ENCODE results near the gene PROM1.

PROM1 gene

DNA sequence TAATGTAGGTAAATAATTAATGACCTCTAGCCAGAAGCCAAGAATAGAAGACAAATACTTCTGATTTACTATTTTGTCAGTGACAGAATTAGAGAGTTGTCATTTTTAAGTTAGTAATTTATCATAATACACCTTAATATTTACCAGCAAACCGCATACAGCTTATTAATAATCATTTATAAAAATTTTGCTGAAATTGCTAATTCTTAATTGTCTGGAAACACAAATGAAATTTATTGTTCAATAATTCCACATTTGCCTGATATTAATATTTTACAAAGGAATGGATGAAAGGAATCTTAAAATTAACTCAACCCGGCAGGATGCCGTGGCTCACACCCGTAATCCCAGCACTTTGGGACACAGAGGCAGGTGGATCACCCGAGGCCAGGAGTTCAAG lies 44.7 kb downstream of the PROM1 start:
- H3K4me3 ChIP-seq (ENCODE audit: low read depth, low read length), result no peak overlapping the region
- TF ChIP-seq, protein P1, sequence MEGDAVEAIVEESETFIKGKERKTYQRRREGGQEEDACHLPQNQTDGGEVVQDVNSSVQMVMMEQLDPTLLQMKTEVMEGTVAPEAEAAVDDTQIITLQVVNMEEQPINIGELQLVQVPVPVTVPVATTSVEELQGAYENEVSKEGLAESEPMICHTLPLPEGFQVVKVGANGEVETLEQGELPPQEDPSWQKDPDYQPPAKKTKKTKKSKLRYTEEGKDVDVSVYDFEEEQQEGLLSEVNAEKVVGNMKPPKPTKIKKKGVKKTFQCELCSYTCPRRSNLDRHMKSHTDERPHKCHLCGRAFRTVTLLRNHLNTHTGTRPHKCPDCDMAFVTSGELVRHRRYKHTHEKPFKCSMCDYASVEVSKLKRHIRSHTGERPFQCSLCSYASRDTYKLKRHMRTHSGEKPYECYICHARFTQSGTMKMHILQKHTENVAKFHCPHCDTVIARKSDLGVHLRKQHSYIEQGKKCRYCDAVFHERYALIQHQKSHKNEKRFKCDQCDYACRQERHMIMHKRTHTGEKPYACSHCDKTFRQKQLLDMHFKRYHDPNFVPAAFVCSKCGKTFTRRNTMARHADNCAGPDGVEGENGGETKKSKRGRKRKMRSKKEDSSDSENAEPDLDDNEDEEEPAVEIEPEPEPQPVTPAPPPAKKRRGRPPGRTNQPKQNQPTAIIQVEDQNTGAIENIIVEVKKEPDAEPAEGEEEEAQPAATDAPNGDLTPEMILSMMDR (IDR thresholded peaks at IDR 0.05; ENCODE audit: borderline replicate concordance, insufficient read depth, low read depth, low read length), result no peak

DNA sequence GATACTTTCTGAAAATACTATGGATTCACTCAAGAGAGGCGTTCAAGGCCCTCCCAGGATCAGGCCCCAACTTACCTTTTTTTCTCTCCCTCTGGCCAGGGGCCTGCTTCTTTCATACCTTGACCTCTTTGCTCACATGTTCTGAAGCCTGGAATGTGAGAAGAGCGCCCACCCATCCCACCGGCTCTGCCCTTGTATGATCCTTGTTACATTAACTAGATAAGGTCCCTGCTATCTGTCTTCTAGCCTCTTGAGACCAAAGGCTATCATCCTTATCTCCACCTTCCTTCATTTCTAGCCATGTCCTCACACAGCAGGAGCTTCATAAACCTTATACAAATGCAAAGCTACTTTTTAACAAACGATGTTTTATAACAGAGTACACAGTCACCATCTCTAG lies 45.9 kb downstream of the PROM1 start:
- TF ChIP-seq, protein P1 (IDR thresholded peaks at IDR 0.05; ENCODE audit: borderline replicate concordance, insufficient read depth, low read depth, low read length), result no peak
- H3K4me3 ChIP-seq (ENCODE audit: low read depth, low read length), result no peak overlapping the region

DNA sequence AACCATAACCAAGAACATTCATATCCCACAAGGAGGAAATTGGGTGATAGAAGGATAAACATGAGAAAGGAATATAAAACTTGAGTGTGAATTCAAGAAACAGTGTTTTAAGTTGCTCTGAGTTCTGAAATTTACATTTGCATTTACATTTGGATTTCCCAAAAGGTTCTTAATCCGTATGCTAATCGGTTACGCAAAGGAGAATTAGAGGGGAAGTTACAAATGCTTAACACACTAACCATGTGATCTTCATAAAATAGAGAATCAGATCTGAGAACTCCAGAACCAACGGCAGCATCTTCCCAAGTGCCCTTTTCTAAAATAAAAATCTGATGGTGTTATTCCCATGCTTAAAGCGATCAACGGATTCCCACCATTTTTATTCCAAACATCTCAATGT lies 48.0 kb downstream of the PROM1 start:
- TF ChIP-seq, protein P1 (IDR thresholded peaks at IDR 0.05; ENCODE audit: borderline replicate concordance, insufficient read depth, low read depth, low read length), result no peak
- H3K4me3 ChIP-seq (ENCODE audit: low read depth, low read length), result no peak overlapping the region

DNA sequence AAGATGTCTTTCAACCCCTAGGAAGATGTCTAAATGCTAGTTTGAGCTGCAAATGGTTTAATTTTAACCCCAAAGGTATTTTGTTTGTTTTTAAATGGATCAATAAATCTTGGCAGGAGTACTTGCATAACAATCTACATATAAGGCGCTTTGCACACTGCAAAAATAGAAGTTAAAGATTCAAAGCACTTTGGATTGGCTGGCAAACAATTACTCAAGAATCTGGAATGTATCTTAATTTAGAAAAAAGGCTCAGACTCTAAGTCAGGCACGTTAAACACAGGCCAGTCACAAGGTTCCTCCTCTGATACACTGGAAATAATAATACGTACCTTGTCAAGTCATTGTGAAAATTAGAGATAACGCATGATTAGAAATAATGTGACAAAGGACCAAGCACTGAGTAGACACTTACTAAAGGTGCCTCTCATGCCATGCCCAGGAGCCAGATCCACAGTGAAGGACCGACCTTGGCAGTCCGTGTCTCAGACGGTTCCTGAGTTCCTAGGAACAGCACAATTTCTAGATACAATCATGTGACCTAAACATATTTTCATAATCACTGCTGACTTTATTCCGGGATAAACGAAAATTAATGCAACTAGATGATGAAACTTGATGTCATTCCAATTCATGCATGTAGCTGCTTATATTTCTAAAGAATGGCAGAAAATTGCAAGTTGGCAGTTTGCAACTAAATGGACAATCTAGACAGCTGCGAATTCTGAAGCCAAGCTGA lies 49.6 kb downstream of the PROM1 start:
- TF ChIP-seq, protein P1 (IDR thresholded peaks at IDR 0.05; ENCODE audit: borderline replicate concordance, insufficient read depth, low read depth, low read length), result no peak
- no peak overlapping the region for H3K4me3 ChIP-seq (ENCODE audit: low read depth, low read length)

DNA sequence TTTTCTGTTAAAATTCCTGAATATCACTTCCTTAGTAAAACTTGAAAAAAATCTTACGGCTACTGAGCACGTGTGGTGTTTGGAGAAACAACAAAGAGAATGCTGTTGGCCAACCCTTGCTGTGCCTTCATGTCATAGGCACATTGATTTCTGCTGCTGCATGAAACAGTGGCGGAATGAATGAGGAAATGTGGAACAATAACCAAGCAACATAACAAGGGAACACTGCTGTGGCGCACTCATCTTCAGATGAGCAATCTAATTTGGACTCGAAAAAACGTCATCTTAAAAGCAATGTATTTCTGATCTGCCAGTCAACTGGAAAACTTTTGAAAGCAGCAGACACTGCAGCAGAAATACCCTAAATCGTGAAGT lies 51.4 kb downstream of the PROM1 start:
- no peak overlapping the region for H3K4me3 ChIP-seq (ENCODE audit: low read depth, low read length)

DNA sequence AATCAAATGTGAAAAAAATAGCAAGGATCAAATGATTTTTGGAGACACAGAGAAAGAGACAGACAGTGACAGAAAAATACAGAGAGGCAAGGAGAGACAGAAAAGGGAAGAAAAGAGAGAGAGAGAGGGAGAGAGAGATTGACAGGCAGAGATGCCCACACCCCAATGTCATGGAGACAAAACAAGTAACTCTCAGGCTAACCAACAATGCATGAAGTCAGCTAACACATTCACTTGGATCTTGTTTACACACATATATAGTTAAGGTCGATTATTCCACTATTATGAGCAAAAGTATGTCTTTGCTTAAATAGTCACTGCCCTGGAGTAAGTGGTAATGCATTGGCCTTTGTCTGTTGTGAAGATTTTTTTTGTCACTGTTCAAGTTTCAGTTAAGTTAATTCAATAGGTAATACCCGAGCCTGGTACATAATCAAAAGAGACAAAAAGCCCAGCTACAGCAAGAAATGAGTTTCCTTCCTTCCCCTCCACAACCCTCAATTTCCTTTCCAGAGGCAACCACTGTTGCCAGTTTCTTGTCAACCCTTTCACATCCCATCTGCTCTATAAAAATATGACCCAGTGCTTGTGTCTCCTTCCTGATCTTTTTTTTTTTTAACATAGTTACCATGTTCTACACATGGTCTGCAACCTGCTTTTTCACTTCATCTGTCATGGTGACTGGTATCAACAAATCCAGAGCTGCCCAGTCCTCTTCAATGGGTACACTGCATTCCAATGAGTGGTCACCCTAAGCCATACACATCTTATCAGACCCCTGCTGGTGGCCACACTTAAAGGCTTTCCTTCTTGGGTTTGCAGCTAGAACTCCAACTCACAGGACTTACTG lies 52.1 kb downstream of the PROM1 start:
- H3K4me3 ChIP-seq (ENCODE audit: low read depth, low read length), result no peak overlapping the region
- TF ChIP-seq, protein P1 (IDR thresholded peaks at IDR 0.05; ENCODE audit: borderline replicate concordance, insufficient read depth, low read depth, low read length), result no peak

More for the DNA sequence above, 51.4 kb downstream of the PROM1 start:
- TF ChIP-seq, protein P1 (IDR thresholded peaks at IDR 0.05; ENCODE audit: borderline replicate concordance, insufficient read depth, low read depth, low read length), result no peak

Measured in GM12875 (cell line).